A549 treated with CpdA at 1 μM for 4 hours (cell line): ENCODE data around the gene WDR87. TPM values are rescaled to one million over a fixed set of nuclear protein-coding genes. Genes with fewer than 3 reads are reported as not detected.

ENCODE experiments used
- total RNA-seq: library from RNA; stranded (reverse); fragments of 200-300 nt; extraction: Qiagen RNA extraction; gene quantifications from 5 replicates; pipeline ENCODE4 v1.2.3, GENCODE V29; 2022; ENCODE audit warnings: low read depth

Gene WDR87
- not detected in 5 replicates for total RNA-seq

GRCh38 chr19:37905946-37906868 lies at the start of gene WDR87:
Gene WDR87 (minus strand): TSS chr19:37906594. CDS start chr19:37898239, 8,355 bp downstream.

DNA sequence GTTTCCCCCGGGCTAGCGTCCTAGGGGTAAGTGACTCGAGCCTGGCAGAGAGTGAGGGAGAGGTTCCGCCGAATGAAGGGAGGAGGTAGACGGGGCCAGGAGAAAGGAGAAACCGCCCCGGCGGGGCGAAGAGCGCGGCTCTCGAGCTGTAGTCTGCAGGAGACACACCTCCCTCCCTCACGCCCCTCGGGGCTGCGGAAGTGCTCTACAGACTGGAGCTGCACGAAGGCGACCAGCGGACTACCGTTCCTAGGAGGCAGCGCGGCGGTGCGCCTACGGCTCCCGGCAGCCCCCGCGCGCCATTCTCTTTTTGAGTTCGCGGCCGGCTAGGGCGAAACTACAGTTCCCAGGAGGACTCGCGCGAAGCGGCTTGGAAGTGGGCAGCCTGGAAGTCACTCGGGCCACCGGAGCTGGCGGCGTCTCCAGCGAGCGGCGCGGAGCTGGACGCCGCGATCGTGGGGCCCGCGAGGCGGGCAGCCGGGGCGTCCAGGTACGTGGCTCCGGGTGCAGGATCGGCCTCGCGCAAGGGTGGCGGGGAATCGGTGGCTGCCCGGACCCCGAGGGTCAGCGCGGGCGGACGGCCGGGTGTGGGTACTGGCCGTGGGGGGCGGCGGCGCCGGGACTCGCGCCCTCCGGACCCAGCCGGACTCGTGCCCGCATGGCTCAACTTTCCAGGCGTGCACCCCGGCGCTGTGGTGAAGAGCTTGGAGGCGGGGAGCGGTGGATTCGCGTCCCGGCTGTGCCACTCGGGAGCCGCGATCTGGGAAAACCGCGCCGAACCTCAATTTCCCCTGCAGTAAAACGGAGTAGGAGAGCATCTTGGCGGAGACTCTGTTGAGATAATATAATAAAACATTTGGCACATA lies 708 bp upstream of the WDR87 start, which contains the start of gene SIPA1L3:
Gene SIPA1L3, plus strand, starts transcription at position 340 of the 866 bp plus-strand sequence. CDS start 174,358 bp downstream, outside the sequence.

Other genes starting within 250 kb of the WDR87 start
- 3.8 to 6.5 TPM (median 5.6 TPM) in 5 replicates for gene ZNF607, start 186.8 kb downstream of the WDR87 start, total RNA-seq
- 1.3 to 2.6 TPM (median 2.1 TPM) in 5 replicates for gene ZNF573, start 127.0 kb downstream of the WDR87 start, total RNA-seq
- gene SIPA1L3, start 614 bp upstream of the WDR87 start, total RNA-seq, result 35.8 to 50.3 TPM (median 43.3 TPM) in 5 replicates